HG03342 (cell line): ENCODE results near the gene NARS2.

Source experiments
- ATAC-seq: cut with Tn5 transposase; IDR thresholded peaks from one replicate; pipeline ENCODE4 v1.9.1; 2021; ENCODE audit warnings: mild to moderate bottlenecking, moderate library complexity; ENCODE audit not compliant: unreplicated experiment

Gene NARS2

GRCh38 chr11:78418584-78419211 lies 156.0 kb downstream of the NARS2 start:
- ATAC-seq, result no peak

DNA sequence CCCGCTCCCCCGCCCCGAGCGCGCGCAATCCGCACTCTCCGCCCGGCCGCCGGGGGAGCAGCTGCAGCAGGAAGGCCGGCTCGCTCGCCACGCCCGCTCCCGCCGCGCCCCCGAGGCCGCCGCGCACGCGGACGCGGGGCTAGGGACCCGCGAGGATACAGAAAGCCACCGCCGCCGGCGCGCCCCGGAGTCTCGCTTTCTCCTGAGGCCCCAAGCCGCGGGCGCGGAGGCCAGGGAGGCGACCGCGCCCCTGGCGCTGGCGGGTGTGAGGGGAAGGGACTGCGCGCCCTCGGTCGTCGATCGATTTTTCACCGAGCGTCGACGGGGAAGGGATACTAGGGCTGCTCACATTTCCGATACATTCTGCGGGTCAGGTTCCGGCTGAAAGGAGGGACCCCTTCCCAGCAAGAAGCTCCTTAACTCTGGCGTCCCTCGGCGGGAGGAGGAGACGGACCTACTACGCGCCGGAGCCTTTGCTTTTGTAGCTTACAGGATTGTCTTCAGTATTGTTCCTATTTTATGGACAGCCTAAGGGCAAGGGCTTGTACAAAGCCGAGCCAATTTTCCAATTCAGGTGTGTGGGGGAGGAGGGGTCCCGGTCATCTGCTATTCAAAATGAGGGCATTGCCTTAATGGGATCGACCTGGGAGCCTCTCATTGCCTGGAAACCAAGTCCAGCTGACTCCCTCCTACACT lies 156.6 kb downstream of the NARS2 start:
- peak; percentile 50 for ATAC-seq

DNA sequence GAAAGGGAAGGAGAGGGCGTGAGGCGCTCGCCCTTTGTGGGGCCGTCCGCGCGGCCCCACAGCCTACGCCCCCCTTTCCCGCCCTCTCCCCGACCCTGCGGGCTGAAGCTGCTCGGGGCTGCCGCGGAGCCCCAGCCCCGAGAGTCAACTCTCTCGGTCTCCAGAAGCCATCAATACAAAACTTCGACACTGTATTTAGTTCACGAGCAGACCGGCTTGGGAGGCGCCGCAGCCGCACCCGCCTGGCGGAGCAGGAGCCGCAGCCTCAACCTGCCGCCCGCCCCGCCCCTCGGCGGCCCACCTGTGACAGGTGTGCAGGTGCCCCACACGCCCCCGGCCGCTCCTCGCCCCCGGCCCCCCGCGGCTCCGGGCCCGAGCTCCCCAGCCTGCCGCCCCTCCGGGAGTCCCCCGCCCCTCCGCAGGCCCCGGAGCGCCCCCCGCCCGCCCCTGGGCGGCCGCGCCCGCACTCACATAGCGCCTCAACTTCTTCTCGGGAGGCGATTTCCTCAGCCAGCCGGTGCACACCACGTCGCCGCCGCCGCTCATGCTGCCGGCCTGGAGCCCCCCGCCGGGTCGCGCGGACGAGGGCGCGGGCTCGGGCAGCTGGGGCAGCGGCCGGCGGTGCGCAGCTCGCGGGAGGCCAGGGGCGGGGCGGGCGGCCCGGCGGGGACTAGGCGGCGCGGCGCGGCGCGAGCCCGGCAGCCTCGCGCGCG lies 157.3 kb downstream of the NARS2 start, which contains the start of gene GAB2:
Gene GAB2 (minus strand): TSS at position 646 of the 713 bp plus-strand sequence. CDS start 100 bp downstream, at position 546.
- peak; percentile 12 for ATAC-seq

DNA sequence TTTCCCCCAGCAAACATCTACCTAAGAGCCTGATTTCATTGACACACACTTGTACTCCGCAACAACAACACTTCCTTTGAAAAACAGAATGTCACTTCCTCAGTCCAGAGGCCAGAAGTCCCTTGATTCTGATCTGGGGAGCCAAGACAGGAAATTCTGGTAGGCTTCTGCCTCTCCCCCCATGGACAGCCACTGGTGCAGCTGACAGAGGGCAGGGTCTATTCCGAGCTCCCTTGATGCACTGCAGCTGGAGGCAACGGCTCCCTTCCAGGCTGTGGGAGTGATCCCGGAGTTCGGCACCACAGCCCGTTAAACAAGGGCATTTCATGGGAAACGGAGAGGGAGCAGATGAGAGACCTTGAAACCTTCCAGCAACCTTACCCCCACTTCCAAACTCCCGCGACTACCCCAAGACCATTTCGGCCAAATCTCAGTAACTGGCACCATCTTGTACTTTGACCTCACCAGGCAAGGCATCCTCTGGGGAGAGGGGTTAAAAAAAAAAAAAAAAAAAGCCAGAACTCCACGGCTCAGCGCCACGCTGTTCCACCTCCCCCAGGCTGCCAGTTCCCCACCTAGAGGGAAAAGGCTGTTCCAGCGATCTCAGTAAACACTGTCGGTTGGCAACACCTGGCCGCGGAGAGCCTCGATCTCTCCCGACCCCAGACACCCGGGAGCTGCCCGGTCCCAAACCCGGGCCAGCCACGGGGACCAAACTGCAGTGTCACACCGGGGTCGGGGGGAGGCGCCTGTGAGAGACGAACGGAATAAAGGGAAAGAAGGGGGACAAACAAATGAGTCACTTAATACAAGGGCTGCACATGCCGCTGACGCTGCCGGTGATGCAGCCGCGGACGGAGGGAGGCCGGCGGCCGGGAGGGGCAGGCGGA lies 158.1 kb downstream of the NARS2 start:
- ATAC-seq, result peak; percentile 57

- ATAC-seq, result no peak
Observed at GRCh38 chr11:78415338-78415737, 159.3 kb downstream of the NARS2 start.

- no peak for ATAC-seq
Observed at GRCh38 chr11:78414321-78415051, 160.2 kb downstream of the NARS2 start.

DNA sequence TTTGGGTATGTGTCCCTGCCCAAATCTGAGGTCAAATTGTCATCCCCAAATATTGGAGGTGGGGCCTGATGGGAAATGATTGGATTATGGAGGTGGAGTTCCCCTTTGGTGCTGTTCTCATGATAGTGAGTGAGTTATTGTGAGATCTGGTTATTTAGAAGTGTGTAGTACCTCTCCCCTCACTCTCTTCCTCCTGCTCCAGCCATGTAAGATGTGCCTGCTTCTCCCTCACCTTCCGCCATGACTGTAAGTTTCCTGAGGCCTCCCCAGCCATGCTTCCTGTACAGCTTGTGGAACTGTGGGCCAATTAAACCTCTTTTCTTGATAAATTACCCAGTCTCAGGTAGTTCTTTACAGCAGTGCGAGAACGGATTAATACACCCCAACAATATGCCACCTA lies 166.0 kb downstream of the NARS2 start:
- ATAC-seq, result no peak

GRCh38 chr11:78406568-78407196 lies 168.0 kb downstream of the NARS2 start:
- no peak for ATAC-seq

- ATAC-seq, result no peak
Observed at GRCh38 chr11:78405805-78406204, 168.9 kb downstream of the NARS2 start.

DNA sequence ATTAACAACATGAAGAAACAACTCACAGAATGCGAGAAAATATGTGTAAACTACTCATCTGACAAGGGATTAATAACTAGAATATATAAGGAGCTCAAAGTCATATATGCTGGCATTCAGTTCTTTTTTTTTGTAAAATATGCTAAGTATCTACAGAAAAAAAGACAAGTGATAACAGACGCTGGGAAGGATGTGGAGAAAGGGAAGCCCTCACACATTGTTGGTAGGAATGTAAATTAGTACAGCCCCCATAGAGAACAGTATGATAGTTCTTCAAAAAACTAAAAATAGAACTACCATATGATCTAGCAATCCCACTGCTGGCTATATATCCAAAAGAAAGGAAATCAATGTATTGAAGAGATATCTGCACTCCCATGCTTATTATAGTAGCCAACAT lies 170.9 kb downstream of the NARS2 start:
- no peak for ATAC-seq

- ATAC-seq, result no peak
Observed at GRCh38 chr11:78402847-78403246, 171.8 kb downstream of the NARS2 start.

GRCh38 chr11:78400702-78401101 lies 174.0 kb downstream of the NARS2 start:
- ATAC-seq, result no peak

GRCh38 chr11:78400116-78400515 lies 174.5 kb downstream of the NARS2 start:
- ATAC-seq, result no peak

DNA sequence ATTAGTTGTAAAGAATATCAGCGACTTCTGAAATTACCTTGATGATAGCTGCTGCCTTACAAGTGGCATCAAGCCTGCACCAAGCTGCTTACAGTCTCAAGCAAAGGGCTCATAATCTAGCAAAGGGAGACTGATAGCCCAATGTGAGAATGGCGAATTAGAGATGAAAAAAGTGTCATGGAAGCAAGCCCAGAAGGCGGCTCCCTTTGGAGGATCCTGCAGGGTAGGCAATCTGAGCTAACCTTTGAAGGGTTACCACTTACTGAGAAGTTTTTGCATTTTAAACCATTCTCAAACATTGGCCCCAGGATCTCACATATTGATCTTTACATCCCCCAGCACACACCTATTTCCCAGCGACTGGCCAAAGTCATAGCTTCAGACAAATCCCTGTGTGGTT lies 175.5 kb downstream of the NARS2 start:
- ATAC-seq, result no peak

DNA sequence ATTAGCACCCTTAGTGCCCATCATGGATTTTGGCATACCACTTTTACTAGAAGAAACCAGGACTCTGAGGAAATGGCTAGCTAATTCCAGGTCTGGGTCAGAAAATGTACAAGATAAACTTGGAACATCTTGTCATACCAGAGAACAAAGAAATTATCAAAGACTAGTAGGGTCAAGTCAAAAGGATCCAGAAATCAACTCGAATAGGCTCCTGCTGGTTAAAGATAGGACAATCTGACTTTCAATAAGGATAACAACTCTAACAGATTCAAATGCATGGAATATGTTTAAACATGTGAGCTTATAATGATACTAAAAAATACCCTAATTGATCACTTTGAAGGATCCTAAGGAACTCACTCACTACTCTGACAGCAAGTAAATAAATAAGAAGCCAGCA lies 175.9 kb downstream of the NARS2 start:
- ATAC-seq, result no peak

DNA sequence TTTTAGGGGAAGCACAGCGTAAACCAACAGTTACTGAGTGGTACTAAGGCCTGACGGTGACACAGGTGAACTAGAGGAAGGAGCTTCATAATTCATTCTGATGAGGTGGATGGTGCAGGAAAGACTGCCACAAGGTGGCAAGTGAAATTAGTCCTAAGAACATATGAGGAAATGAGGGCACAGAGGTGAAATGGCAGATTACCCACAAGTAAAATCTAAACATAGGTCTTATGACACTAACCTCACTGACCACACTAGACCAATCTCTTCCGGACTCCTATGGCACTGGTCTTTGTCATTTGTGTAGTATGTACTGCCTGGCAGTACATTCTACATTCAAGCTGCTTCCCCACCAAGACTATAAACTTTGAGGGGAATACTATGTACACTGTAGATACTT lies 177.3 kb downstream of the NARS2 start:
- peak; percentile 66 for ATAC-seq

GRCh38 chr11:78395597-78395996 lies 179.1 kb downstream of the NARS2 start:
- ATAC-seq, result no peak

- no peak for ATAC-seq
Observed at GRCh38 chr11:78392854-78393253, 181.8 kb downstream of the NARS2 start.

DNA sequence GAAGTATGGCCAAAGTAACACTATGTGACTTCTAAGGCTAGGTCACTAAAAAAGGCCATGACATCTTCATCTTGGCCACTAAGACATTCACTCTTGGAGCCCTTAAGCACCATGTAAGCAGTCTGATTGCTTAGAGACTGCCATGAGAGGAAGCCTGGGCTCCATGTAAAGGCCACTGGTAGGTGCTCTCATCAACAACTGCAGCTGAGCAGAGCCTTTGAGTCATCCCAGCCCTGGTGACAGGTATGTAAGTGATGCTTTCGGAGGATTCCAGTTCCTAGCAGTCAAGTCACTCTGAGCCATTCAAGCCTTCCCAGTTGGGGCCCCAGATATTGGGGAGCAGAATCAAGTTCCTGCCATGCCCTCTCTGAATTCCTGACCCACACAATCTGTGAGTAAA lies 183.2 kb downstream of the NARS2 start:
- ATAC-seq, result no peak

GRCh38 chr11:78390809-78391208 lies 183.9 kb downstream of the NARS2 start:
- ATAC-seq, result no peak
